H9 (cell line): ENCODE measurements around the gene TNIK. TPM values are rescaled to one million over a fixed set of nuclear protein-coding genes. Genes with fewer than 3 reads are reported as not detected.

Experiments used
- DNase-seq: peaks from one replicate; pipeline ENCODE4 v3.0.0-alpha.2; 2017
- H2AFZ ChIP-seq: one replicate; pipeline ENCODE4 v1.6.1; 2013; ENCODE audit warnings: mild to moderate bottlenecking, low read length, control low read depth, moderate library complexity
- H2AK5ac ChIP-seq: 2 replicates; pipeline ENCODE4 v1.6.1; 2013; ENCODE audit warnings: low read length, control low read depth, mixed read lengths; ENCODE audit not compliant: insufficient read length
- H2BK120ac ChIP-seq: one replicate; pipeline ENCODE4 v1.6.1; 2013; ENCODE audit warnings: low read depth, mild to moderate bottlenecking, low read length, control low read depth, inconsistent platforms; ENCODE audit not compliant: poor library complexity, severe bottlenecking
- H2BK12ac ChIP-seq: 2 replicates; pipeline ENCODE4 v1.6.1; 2013; ENCODE audit warnings: low read length, control low read depth, mixed read lengths, low read depth; ENCODE audit not compliant: insufficient read length
- H2BK15ac ChIP-seq: 2 replicates; pipeline ENCODE4 v1.6.1; 2013; ENCODE audit warnings: low read depth, low read length, control low read depth
- H2BK20ac ChIP-seq: one replicate; pipeline ENCODE4 v1.6.1; 2013; ENCODE audit warnings: low read depth, mild to moderate bottlenecking, low read length, control low read depth, inconsistent platforms; ENCODE audit not compliant: poor library complexity, severe bottlenecking
- H2BK5ac ChIP-seq: 2 replicates; pipeline ENCODE4 v1.6.1; 2013; ENCODE audit warnings: low read length, control low read depth, mixed read lengths; ENCODE audit not compliant: insufficient read length
- H3K14ac ChIP-seq: 2 replicates; pipeline ENCODE4 v1.6.1; 2013; ENCODE audit warnings: low read length, control low read depth; ENCODE audit not compliant: insufficient read depth
- H3K18ac ChIP-seq: 2 replicates; pipeline ENCODE4 v1.6.1; 2013; ENCODE audit warnings: low read depth, mild to moderate bottlenecking, mixed read lengths, low read length, control low read depth; ENCODE audit not compliant: insufficient read length
- H3K23ac ChIP-seq: 2 replicates; pipeline ENCODE4 v1.6.1; 2013; ENCODE audit warnings: low read length, control low read depth, mixed read lengths, low read depth; ENCODE audit not compliant: insufficient read length
- H3K23me2 ChIP-seq: 2 replicates; pipeline ENCODE4 v1.6.1; 2013; ENCODE audit warnings: low read depth, mild to moderate bottlenecking, mixed read lengths, low read length, control low read depth; ENCODE audit not compliant: insufficient read length, poor library complexity, severe bottlenecking
- H3K27ac ChIP-seq: 2 replicates; pipeline ENCODE4 v1.5.1; 2013; ENCODE audit warnings: low read length, control low read depth, mixed read lengths, low read depth; ENCODE audit not compliant: insufficient read length
- H3K27me3 ChIP-seq: 2 replicates; pipeline ENCODE4 v1.6.1; 2013; ENCODE audit warnings: low read length, control low read depth, inconsistent platforms; ENCODE audit not compliant: insufficient read depth
- H3K4ac ChIP-seq: 2 replicates; pipeline ENCODE4 v1.6.1; 2013; ENCODE audit warnings: low read depth, mild to moderate bottlenecking, control low read depth, inconsistent platforms, low read length, moderate library complexity
- H3K4me1 ChIP-seq: 2 replicates; pipeline ENCODE4 v1.6.1; 2013; ENCODE audit warnings: low read length, control low read depth, inconsistent platforms; ENCODE audit not compliant: insufficient read depth
- H3K4me2 ChIP-seq: 2 replicates; pipeline ENCODE4 v1.6.1; 2013; ENCODE audit warnings: low read length, control low read depth, mixed read lengths; ENCODE audit not compliant: insufficient read length, insufficient read depth
- H3K56ac ChIP-seq: 2 replicates; pipeline ENCODE4 v1.6.1; 2013; ENCODE audit warnings: low read depth, mild to moderate bottlenecking, mixed read lengths, low read length, control low read depth; ENCODE audit not compliant: insufficient read length
- H3K79me1 ChIP-seq: 2 replicates; pipeline ENCODE4 v1.6.1; 2013; ENCODE audit warnings: low read depth, mild to moderate bottlenecking, moderate library complexity, low read length, control low read depth, inconsistent platforms; ENCODE audit not compliant: insufficient read depth, poor library complexity, severe bottlenecking
- H3K79me2 ChIP-seq: 2 replicates; pipeline ENCODE4 v1.6.1; 2013; ENCODE audit warnings: low read length, control low read depth, inconsistent platforms; ENCODE audit not compliant: insufficient read depth
- H3K9ac ChIP-seq: 2 replicates; pipeline ENCODE4 v1.6.1; 2013; ENCODE audit warnings: low read length, control low read depth, mixed read lengths; ENCODE audit not compliant: insufficient read length; ENCODE audit errors: extremely low read depth
- H3K9me3 ChIP-seq: one replicate; pipeline ENCODE4 v1.6.1; 2013; ENCODE audit warnings: low read depth, low read length, inconsistent platforms; ENCODE audit not compliant: control insufficient read depth
- H3T11ph ChIP-seq: one replicate; pipeline ENCODE4 v1.6.1; 2013; ENCODE audit warnings: mild to moderate bottlenecking, low read length, control low read depth, inconsistent platforms
- H4K20me1 ChIP-seq: one replicate; pipeline ENCODE4 v1.6.1; 2013; ENCODE audit not compliant: control insufficient read depth, insufficient read length, insufficient read depth
- H4K5ac ChIP-seq: 2 replicates; pipeline ENCODE4 v1.6.1; 2013; ENCODE audit warnings: low read depth, mild to moderate bottlenecking, mixed read lengths, low read length, control low read depth; ENCODE audit not compliant: insufficient read length
- H4K8ac ChIP-seq: replicated peaks from 2 replicates; pipeline ENCODE4 v1.6.1; 2013; ENCODE audit warnings: low read length, control low read depth, mixed read lengths, low read depth; ENCODE audit not compliant: insufficient read length
- H4K91ac ChIP-seq: 2 replicates; pipeline ENCODE4 v1.6.1; 2013; ENCODE audit warnings: low read depth, mild to moderate bottlenecking, moderate library complexity, mixed read lengths, low read length, control low read depth; ENCODE audit not compliant: insufficient read length
- H3K27ac Mint-ChIP-seq, 3 experiments: 2 replicates in 2 of 3; 3 replicates in 1 of 3; pipeline ENCODE4 v1.8.0; 2020 to 2021; ENCODE audit warnings: mixed read lengths in 3 of 3, mild to moderate bottlenecking in 1 of 3, moderate library complexity in 1 of 3
- H3K27me3 Mint-ChIP-seq: 2 replicates; pipeline ENCODE4 v1.8.0; 2021; ENCODE audit warnings: low read depth, mild to moderate bottlenecking, moderate library complexity, mixed read lengths
- H3K36me3 Mint-ChIP-seq, 3 experiments: 2 replicates in 2 of 3; 3 replicates in 1 of 3; pipeline ENCODE4 v1.8.0; 2020 to 2021; ENCODE audit warnings: low read depth in 3 of 3, mixed read lengths in 3 of 3; ENCODE audit not compliant: insufficient read depth in 1 of 3
- H3K4me1 Mint-ChIP-seq, 2 experiments: 2 replicates each; pipeline ENCODE4 v1.8.0; 2020; ENCODE audit warnings: mixed read lengths in 2 of 2
- H3K4me3 Mint-ChIP-seq, 2 experiments: 2 replicates in 1 of 2; 3 replicates in 1 of 2; pipeline ENCODE4 v1.8.0; 2020 to 2021; ENCODE audit warnings: mild to moderate bottlenecking in 2 of 2, mixed read lengths in 2 of 2, moderate library complexity in 1 of 2
- H3K9me3 Mint-ChIP-seq, 2 experiments: 2 replicates in 1 of 2; 3 replicates in 1 of 2; pipeline ENCODE4 v1.8.0; 2020; ENCODE audit warnings: mild to moderate bottlenecking in 2 of 2, mixed read lengths in 2 of 2, moderate library complexity in 1 of 2
- CTCF ChIP-seq: fragments of 200-600 bp; sonication (generic); conservative IDR thresholded peaks from 3 replicates; pipeline ENCODE4 v1.8.0; 2021; ENCODE audit warnings: antibody characterized with exemption, mild to moderate bottlenecking
- WGBS: extraction: QIAGEN DNeasy Blood & Tissue Kit; methylation state at CpG from one replicate; pipeline ENCODE4 v1.1.7; 2013; ENCODE audit warnings: missing lambda C conversion rate, low lambda C conversion rate, mixed read lengths; ENCODE audit not compliant: insufficient read length; ENCODE audit errors: extremely low coverage; 5-methylcytosine and 5-hydroxymethylcytosine counted together
- total RNA-seq: library from RNA; stranded (reverse); gene quantifications from 2 replicates; pipeline ENCODE4 v1.2.1, GENCODE V29; 2021

The TNIK gene
- total RNA-seq, 1 experiment from 2014 or later: 15.9 TPM

GRCh38 chr3:171342783-171343420 is 117.3 kb downstream of the TNIK start:
- Histone ChIP-seq H2BK15ac (no peak overlapping the region), H2BK12ac (no peak overlapping the region), H3K27ac (no peak overlapping the region), H2AK5ac (no peak overlapping the region), H4K91ac (no peak overlapping the region), H3K9me3 (no peaks in the 10 kb centered on the region), H2BK5ac (no peak overlapping the region), H3K9ac (no peak overlapping the region), H4K5ac (no peak overlapping the region), H3K14ac (no peak overlapping the region), H2BK120ac (no peak overlapping the region), H3K4me2 (no peak overlapping the region), H2BK20ac (no peak overlapping the region), H3K27me3 (no peaks in the 10 kb centered on the region), H4K8ac (no peak overlapping the region), H3K79me1 (no peaks in the 10 kb centered on the region), H3T11ph (no peak overlapping the region), H3K4me1 (peaks cover 3% of the 10 kb centered on the region; the same call in 1 of the 2 replicates), H3K79me2 (peaks cover 2% of the 10 kb centered on the region; the same call in 1 of the 2 replicates), H4K20me1 (no peaks in the 10 kb centered on the region), H3K23me2 (no peaks in the 10 kb centered on the region), H2AFZ (no peak overlapping the region), H3K18ac (no peak overlapping the region), H3K4ac (no peak overlapping the region), H3K56ac (no peak overlapping the region), H3K23ac (no peak overlapping the region)
- no peak overlapping the region for H3K4me3 Mint-ChIP-seq
- peaks cover 3% of the 10 kb centered on the region in 2 experiments; a peak in 3 of 5 replicates for H3K9me3 Mint-ChIP-seq
- WGBS: no CpG with 5 or more reads among the region's 2 CpGs
- H3K4me1 Mint-ChIP-seq: peaks cover 17 to 19% of the 10 kb centered on the region in 2 experiments
- H3K27ac Mint-ChIP-seq: no peak overlapping the region; a peak in 1 of 7 replicates
- H3K36me3 Mint-ChIP-seq: peaks cover 3 to 5% (median 5%) of the 10 kb centered on the region in 3 experiments; a peak in 5 of 7 replicates
- TF ChIP-seq CTCF: no peak
- H3K27me3 Mint-ChIP-seq: no peaks in the 10 kb centered on the region
- no peak for DNase-seq
